Loucy (cell line): Measurements from ENCODE around the gene ZNF208.

ENCODE experiments used
- H2AFZ ChIP-seq: fragments of 200-600 bp; sonication (generic); 2 replicates; pipeline ENCODE4 v1.6.0; 2016; ENCODE audit warnings: antibody characterized with exemption, mild to moderate bottlenecking, low read length, moderate library complexity
- H3F3A ChIP-seq: fragments of 200-600 bp; 2 replicates; pipeline ENCODE4 v1.6.0; 2016; ENCODE audit warnings: antibody characterized with exemption, low read depth, mild to moderate bottlenecking
- H3K27me3 ChIP-seq: fragments of 200-600 bp; sonication (generic); 2 replicates; pipeline ENCODE4 v1.6.1; 2014; ENCODE audit warnings: low read length, mild to moderate bottlenecking; ENCODE audit not compliant: insufficient read depth, poor library complexity, severe bottlenecking
- H3K36me3 ChIP-seq: fragments of 200-600 bp; sonication (generic); 2 replicates; pipeline ENCODE4 v1.6.1; 2016; ENCODE audit warnings: low read length; ENCODE audit not compliant: insufficient read depth
- H3K4me1 ChIP-seq: fragments of 200-600 bp; sonication (generic); 2 replicates; pipeline ENCODE4 v1.5.1; 2014; ENCODE audit warnings: low read length, mild to moderate bottlenecking; ENCODE audit not compliant: insufficient read depth, poor library complexity, severe bottlenecking
- H3K4me2 ChIP-seq: fragments of 200-600 bp; sonication (generic); 2 replicates; pipeline ENCODE4 v1.6.0; 2014; ENCODE audit warnings: antibody characterized with exemption, low read length, low read depth, mild to moderate bottlenecking; ENCODE audit not compliant: poor library complexity, severe bottlenecking
- H3K4me3 ChIP-seq: fragments of 200-600 bp; sonication (generic); 2 replicates; pipeline ENCODE4 v1.5.1; 2014; ENCODE audit warnings: low read length, mild to moderate bottlenecking, mixed read lengths; ENCODE audit not compliant: poor library complexity, severe bottlenecking
- H3K79me2 ChIP-seq: fragments of 200-600 bp; sonication (generic); 2 replicates; pipeline ENCODE4 v1.6.1; 2014; ENCODE audit warnings: low read length; ENCODE audit not compliant: insufficient read depth
- H3K9ac ChIP-seq: fragments of 200-600 bp; sonication (generic); 2 replicates; pipeline ENCODE4 v1.6.0; 2014; ENCODE audit warnings: mild to moderate bottlenecking, low read depth, low read length, moderate library complexity; ENCODE audit not compliant: poor library complexity, severe bottlenecking
- H3K9me2 ChIP-seq: fragments of 200-600 bp; sonication (generic); replicated peaks from 2 replicates; pipeline ENCODE4 v1.6.1; 2016; ENCODE audit warnings: low read depth, low read length, mixed read lengths
- H3K9me3 ChIP-seq: fragments of 200-600 bp; sonication (generic); 2 replicates; pipeline ENCODE4 v1.6.1; 2014; ENCODE audit warnings: mild to moderate bottlenecking, antibody characterized with exemption, low read length, low read depth; ENCODE audit not compliant: insufficient read depth
- H4K20me1 ChIP-seq: fragments of 200-600 bp; sonication (generic); 2 replicates; pipeline ENCODE4 v1.6.0; 2014; ENCODE audit warnings: antibody characterized with exemption, low read length, mild to moderate bottlenecking; ENCODE audit not compliant: insufficient read depth, poor library complexity, severe bottlenecking
- CTCF ChIP-seq: fragments of 200-600 bp; sonication (generic); conservative IDR thresholded peaks from 2 replicates; pipeline ENCODE4 v1.5.1; 2014; ENCODE audit warnings: mild to moderate bottlenecking, antibody characterized with exemption, low read length
- EZH2phosphoT487 ChIP-seq: fragments of 200-600 bp; IDR thresholded peaks from 2 replicates; pipeline ENCODE4 v1.6.1; 2018; ENCODE audit warnings: antibody characterized with exemption, mild to moderate bottlenecking, moderate library complexity, borderline replicate concordance

The ZNF208 gene

GRCh38 chr19:21940684-21941083 is 70.1 kb downstream of the ZNF208 start:
- no peaks in the 10 kb centered on the region for H3K4me1 ChIP-seq

GRCh38 chr19:21934593-21934992 is 76.2 kb downstream of the ZNF208 start:
- Histone ChIP-seq H3K4me2 (no peak overlapping the region), H4K20me1 (no peaks in the 10 kb centered on the region), H3K79me2 (no peaks in the 10 kb centered on the region), H3K27me3 (no peaks in the 10 kb centered on the region), H3F3A (no peaks in the 10 kb centered on the region), H3K9ac (no peak overlapping the region), H3K4me1 (no peaks in the 10 kb centered on the region), H3K9me3 (peaks cover 12% of the 10 kb centered on the region; the same call in 1 of the 2 replicates), H2AFZ (no peak overlapping the region), H3K9me2 (no peaks in the 10 kb centered on the region), H3K36me3 (no peaks in the 10 kb centered on the region), H3K4me3 (no peak overlapping the region)
- TF ChIP-seq EZH2phosphoT487 (no peak), CTCF (no peak)

More at GRCh38 chr19:21940684-21941083, 70.1 kb downstream of the ZNF208 start:
- no peak overlapping the region for H3K4me3 ChIP-seq
- no peaks in the 10 kb centered on the region for H4K20me1 ChIP-seq
- H3F3A ChIP-seq: no peaks in the 10 kb centered on the region
- no peak overlapping the region for H2AFZ ChIP-seq
- no peaks in the 10 kb centered on the region for H3K27me3 ChIP-seq
- no peak overlapping the region for H3K9ac ChIP-seq
- no peaks in the 10 kb centered on the region for H3K79me2 ChIP-seq
- H3K36me3 ChIP-seq: no peaks in the 10 kb centered on the region
- H3K4me2 ChIP-seq: no peak overlapping the region
- H3K9me2 ChIP-seq: no peaks in the 10 kb centered on the region
- TF ChIP-seq CTCF (no peak), EZH2phosphoT487 (no peak)
- peaks cover 3% of the 10 kb centered on the region; the same call in 1 of the 2 replicates for H3K9me3 ChIP-seq

GRCh38 chr19:21934131-21934530 is 76.6 kb downstream of the ZNF208 start:
- H3K9me3 ChIP-seq: peaks cover 15% of the 10 kb centered on the region; the same call in 1 of the 2 replicates

More at GRCh38 chr19:21934131-21934530, 76.6 kb downstream of the ZNF208 start:
- H3K36me3 ChIP-seq: no peaks in the 10 kb centered on the region
- no peaks in the 10 kb centered on the region for H3K27me3 ChIP-seq
- no peaks in the 10 kb centered on the region for H3K79me2 ChIP-seq
- no peaks in the 10 kb centered on the region for H4K20me1 ChIP-seq
- H3K4me3 ChIP-seq: no peak overlapping the region
- no peaks in the 10 kb centered on the region for H3K9me2 ChIP-seq
- H3F3A ChIP-seq: no peaks in the 10 kb centered on the region
- H3K4me2 ChIP-seq: no peak overlapping the region
- H3K9ac ChIP-seq: no peak overlapping the region
- no peak for TF ChIP-seq CTCF
- no peak for TF ChIP-seq EZH2phosphoT487
- H3K4me1 ChIP-seq: no peaks in the 10 kb centered on the region
- no peak overlapping the region for H2AFZ ChIP-seq
